ENCODE data around the gene WDR36. TPM values are rescaled to one million over a fixed set of nuclear protein-coding genes. Genes with fewer than 3 reads are reported as not detected.

Gene WDR36
- total RNA-seq, 2 donors from 2014 or later = 28.5 to 32.0 TPM

GRCh38 chr5:111058064-111058463 is 34.1 kb upstream of the WDR36 start:
- no peaks in the 10 kb centered on the region for H3K36me3 Mint-ChIP-seq (ENCODE audit: low read depth)
- H3K4me1 ChIP-seq (ENCODE audit: control insufficient read depth, insufficient read depth, low read length) = no peaks in the 10 kb centered on the region
- H3K9me3 ChIP-seq (ENCODE audit: control insufficient read depth, low read length) = no peaks in the 10 kb centered on the region
- H3K9ac ChIP-seq (ENCODE audit: extremely low read depth, low read length, poor library complexity, severe bottlenecking) = no peak overlapping the region
- no peaks in the 10 kb centered on the region for H3K36me3 ChIP-seq (ENCODE audit: control insufficient read depth, insufficient read depth, low read length)
- H3K4me3 Mint-ChIP-seq = no peak overlapping the region
- H3K4me3 ChIP-seq (ENCODE audit: low read length) = no peak overlapping the region
- no peaks in the 10 kb centered on the region for H3K9me3 Mint-ChIP-seq
- H3K4me1 Mint-ChIP-seq = no peaks in the 10 kb centered on the region
- no peak overlapping the region for H3K27ac ChIP-seq (ENCODE audit: low read depth, low read length)
- no peak for DNase-seq
- H3K27me3 Mint-ChIP-seq (ENCODE audit: insufficient read depth) = no peaks in the 10 kb centered on the region
- no peak for TF ChIP-seq CTCF (conservative IDR thresholded peaks at IDR 0.05)
- H3K27me3 ChIP-seq (ENCODE audit: control insufficient read depth, insufficient read depth, low read length, poor library complexity, severe bottlenecking) = no peaks in the 10 kb centered on the region
- no peak overlapping the region for H3K27ac Mint-ChIP-seq

- Histone ChIP-seq H3K4me3 (ENCODE audit: low read length) (no peak overlapping the region), H3K27ac (ENCODE audit: low read depth, low read length) (no peak overlapping the region), H3K4me1 (ENCODE audit: control insufficient read depth, insufficient read depth, low read length) (no peaks in the 10 kb centered on the region), H3K27me3 (ENCODE audit: control insufficient read depth, insufficient read depth, low read length, poor library complexity, severe bottlenecking) (no peaks in the 10 kb centered on the region), H3K36me3 (ENCODE audit: control insufficient read depth, insufficient read depth, low read length) (no peaks in the 10 kb centered on the region), H3K9ac (ENCODE audit: extremely low read depth, low read length, poor library complexity, severe bottlenecking) (no peak overlapping the region), H3K9me3 (ENCODE audit: control insufficient read depth, low read length) (no peaks in the 10 kb centered on the region)
- DNase-seq = no peak
- Mint-ChIP-seq H3K9me3 (no peaks in the 10 kb centered on the region), H3K27ac (no peak overlapping the region), H3K4me1 (no peaks in the 10 kb centered on the region), H3K4me3 (no peak overlapping the region), H3K27me3 (ENCODE audit: insufficient read depth) (no peaks in the 10 kb centered on the region), H3K36me3 (ENCODE audit: low read depth) (no peaks in the 10 kb centered on the region)
- 96 to 100% methylated on average over 1 to 2 of the region's 2 CpGs for WGBS, 2 experiments (ENCODE audit: insufficient coverage in 1 of 2, insufficient read length in 1 of 2)
- no peak for TF ChIP-seq CTCF (conservative IDR thresholded peaks at IDR 0.05)
Observed at GRCh38 chr5:111060169-111060568, 32.0 kb upstream of the WDR36 start.

GRCh38 chr5:111061618-111062017 is 30.5 kb upstream of the WDR36 start:
- H3K9ac ChIP-seq (ENCODE audit: extremely low read depth, low read length, poor library complexity, severe bottlenecking) = no peak overlapping the region
- Mint-ChIP-seq H3K27me3 (ENCODE audit: insufficient read depth) (peaks cover 1% of the 10 kb centered on the region), H3K4me1 (no peaks in the 10 kb centered on the region), H3K27ac (no peak overlapping the region), H3K4me3 (no peak overlapping the region), H3K36me3 (ENCODE audit: low read depth) (no peaks in the 10 kb centered on the region), H3K9me3 (no peaks in the 10 kb centered on the region)
- no peaks in the 10 kb centered on the region for H3K4me1 ChIP-seq (ENCODE audit: control insufficient read depth, insufficient read depth, low read length)
- H3K36me3 ChIP-seq (ENCODE audit: control insufficient read depth, insufficient read depth, low read length) = no peaks in the 10 kb centered on the region
- no peaks in the 10 kb centered on the region for H3K9me3 ChIP-seq (ENCODE audit: control insufficient read depth, low read length)
- no peak for DNase-seq
- no peak overlapping the region for H3K27ac ChIP-seq (ENCODE audit: low read depth, low read length)
- H3K27me3 ChIP-seq (ENCODE audit: control insufficient read depth, insufficient read depth, low read length, poor library complexity, severe bottlenecking) = peaks cover 4% of the 10 kb centered on the region
- no peak for TF ChIP-seq CTCF (conservative IDR thresholded peaks at IDR 0.05)
- no peak overlapping the region for H3K4me3 ChIP-seq (ENCODE audit: low read length)

Measured in endodermal cell (in vitro differentiated cells).